ENCODE measurements around the gene PIK3R5.

DNA sequence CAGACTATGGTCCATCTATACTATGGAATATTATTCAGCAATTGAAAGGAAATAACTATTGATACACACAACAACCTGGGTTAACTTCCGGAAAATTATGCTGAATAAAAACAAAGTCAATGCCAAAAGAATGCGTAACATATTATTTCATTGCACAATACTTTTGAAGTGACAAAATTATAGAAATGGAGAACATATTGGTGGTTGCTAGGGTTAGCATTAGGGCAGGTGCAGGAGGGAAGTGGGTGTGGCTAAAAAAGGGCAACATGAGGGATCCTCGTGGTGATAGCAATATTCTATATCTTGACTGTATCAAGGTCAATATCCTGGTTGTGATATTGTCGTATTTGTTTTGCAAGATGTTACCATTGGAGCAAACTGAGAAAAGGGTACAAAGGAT is 34.9 kb downstream of the PIK3R5 start:
- TF ChIP-seq, protein P1, sequence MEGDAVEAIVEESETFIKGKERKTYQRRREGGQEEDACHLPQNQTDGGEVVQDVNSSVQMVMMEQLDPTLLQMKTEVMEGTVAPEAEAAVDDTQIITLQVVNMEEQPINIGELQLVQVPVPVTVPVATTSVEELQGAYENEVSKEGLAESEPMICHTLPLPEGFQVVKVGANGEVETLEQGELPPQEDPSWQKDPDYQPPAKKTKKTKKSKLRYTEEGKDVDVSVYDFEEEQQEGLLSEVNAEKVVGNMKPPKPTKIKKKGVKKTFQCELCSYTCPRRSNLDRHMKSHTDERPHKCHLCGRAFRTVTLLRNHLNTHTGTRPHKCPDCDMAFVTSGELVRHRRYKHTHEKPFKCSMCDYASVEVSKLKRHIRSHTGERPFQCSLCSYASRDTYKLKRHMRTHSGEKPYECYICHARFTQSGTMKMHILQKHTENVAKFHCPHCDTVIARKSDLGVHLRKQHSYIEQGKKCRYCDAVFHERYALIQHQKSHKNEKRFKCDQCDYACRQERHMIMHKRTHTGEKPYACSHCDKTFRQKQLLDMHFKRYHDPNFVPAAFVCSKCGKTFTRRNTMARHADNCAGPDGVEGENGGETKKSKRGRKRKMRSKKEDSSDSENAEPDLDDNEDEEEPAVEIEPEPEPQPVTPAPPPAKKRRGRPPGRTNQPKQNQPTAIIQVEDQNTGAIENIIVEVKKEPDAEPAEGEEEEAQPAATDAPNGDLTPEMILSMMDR (IDR thresholded peaks at IDR 0.05) = no peak
- TF ChIP-seq POLR2AphosphoS5 (IDR thresholded peaks at IDR 0.05) = no peak
